SHP77 treated with DMSO at 0.1 percent for 48 hours (cell line): ENCODE results near the gene ALLC.
"Not testable (repeated sequence)": the region's sequence is repeated elsewhere in the genome, so short reads cannot be mapped to it uniquely, and the experiment has no call there.

ENCODE experiments used
- DNase-seq: peaks from one replicate; lab custom pipeline; 2025; lab: John Stamatoyannopoulos, UW

The ALLC gene

GRCh38 chr2:3657881-3658280, at the start of gene ALLC:
TSS of gene ALLC (plus strand) at chr2:3658200. CDS start at chr2:3671158, 12,958 bp downstream.
- DNase-seq, result no peak

- DNase-seq, result no peak
These were observed 49.4 kb upstream of the ALLC start for GRCh38 chr2:3608373-3609278.

- not testable (repeated sequence) for DNase-seq
These were observed 48.7 kb upstream of the ALLC start for GRCh38 chr2:3609279-3609673.

- DNase-seq, result no peak
These were observed 47.6 kb upstream of the ALLC start for GRCh38 chr2:3610415-3610814.

GRCh38 chr2:3610881-3611505, 47.0 kb upstream of the ALLC start:
- no peak for DNase-seq

GRCh38 chr2:3611589-3611988, 46.4 kb upstream of the ALLC start:
- DNase-seq, result no peak

GRCh38 chr2:3612639-3613523, 45.1 kb upstream of the ALLC start:
- DNase-seq, result no peak

- DNase-seq, result no peak
These were observed 44.5 kb upstream of the ALLC start for GRCh38 chr2:3613524-3613905.

- DNase-seq, result not testable (repeated sequence)
These were observed 43.3 kb upstream of the ALLC start for GRCh38 chr2:3614743-3615142.

GRCh38 chr2:3615541-3616200, 42.3 kb upstream of the ALLC start:
- not testable (repeated sequence) for DNase-seq

GRCh38 chr2:3616435-3617197, 41.4 kb upstream of the ALLC start:
- DNase-seq, result not testable (repeated sequence)

GRCh38 chr2:3617198-3617890, 40.7 kb upstream of the ALLC start:
- no peak for DNase-seq

GRCh38 chr2:3618367-3618766, 39.6 kb upstream of the ALLC start:
- no peak for DNase-seq

- no peak for DNase-seq
These were observed 39.0 kb upstream of the ALLC start for GRCh38 chr2:3619033-3619432.

GRCh38 chr2:3619661-3620060, 38.3 kb upstream of the ALLC start:
- DNase-seq, result not testable (repeated sequence)

- no peak for DNase-seq
These were observed 37.2 kb upstream of the ALLC start for GRCh38 chr2:3620834-3621233.

GRCh38 chr2:3622967-3623366, 35.0 kb upstream of the ALLC start:
- no peak for DNase-seq

GRCh38 chr2:3624059-3624794, 33.8 kb upstream of the ALLC start:
- no peak for DNase-seq

- no peak for DNase-seq
These were observed 32.8 kb upstream of the ALLC start for GRCh38 chr2:3625186-3625585.
